MM.1S (cell line): Measurements from ENCODE around the gene ZNF672.

Experiments used
- EZH2phosphoT487 ChIP-seq: fragments of 300-600 bp; sonication (generic); IDR thresholded peaks from 2 replicates; pipeline ENCODE4 v1.6.1; 2018; ENCODE audit warnings: antibody characterized with exemption, low read length
- TF ChIP-seq, protein P1 (sequence below): fragments of 300-600 bp; sonication (generic); IDR thresholded peaks from 2 replicates; pipeline ENCODE4 v1.5.1; 2016; ENCODE audit warnings: antibody characterized with exemption, low read length, mixed read lengths

DNA sequence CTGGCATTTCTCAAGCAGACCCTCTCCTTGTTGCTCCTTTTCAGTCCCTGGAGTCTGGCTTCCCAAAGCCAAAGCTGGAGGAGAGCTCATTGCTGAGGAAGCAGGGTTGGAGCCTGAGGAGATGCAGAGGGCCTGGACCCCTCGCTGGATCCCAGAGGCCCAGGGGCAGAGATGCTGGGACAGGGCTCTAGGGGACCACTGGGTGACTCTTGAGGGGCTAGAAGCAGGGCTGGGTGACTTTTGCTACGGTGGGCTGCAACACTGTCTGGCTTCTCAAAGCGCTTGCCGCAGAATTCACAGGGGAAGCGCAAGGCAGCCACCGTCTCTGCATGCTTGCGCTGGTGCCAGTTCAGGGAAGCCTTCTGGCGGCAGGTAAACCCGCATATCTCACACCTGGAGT is 12.1 kb downstream of the ZNF672 start:
- no peak for TF ChIP-seq EZH2phosphoT487
- TF ChIP-seq, protein P1, sequence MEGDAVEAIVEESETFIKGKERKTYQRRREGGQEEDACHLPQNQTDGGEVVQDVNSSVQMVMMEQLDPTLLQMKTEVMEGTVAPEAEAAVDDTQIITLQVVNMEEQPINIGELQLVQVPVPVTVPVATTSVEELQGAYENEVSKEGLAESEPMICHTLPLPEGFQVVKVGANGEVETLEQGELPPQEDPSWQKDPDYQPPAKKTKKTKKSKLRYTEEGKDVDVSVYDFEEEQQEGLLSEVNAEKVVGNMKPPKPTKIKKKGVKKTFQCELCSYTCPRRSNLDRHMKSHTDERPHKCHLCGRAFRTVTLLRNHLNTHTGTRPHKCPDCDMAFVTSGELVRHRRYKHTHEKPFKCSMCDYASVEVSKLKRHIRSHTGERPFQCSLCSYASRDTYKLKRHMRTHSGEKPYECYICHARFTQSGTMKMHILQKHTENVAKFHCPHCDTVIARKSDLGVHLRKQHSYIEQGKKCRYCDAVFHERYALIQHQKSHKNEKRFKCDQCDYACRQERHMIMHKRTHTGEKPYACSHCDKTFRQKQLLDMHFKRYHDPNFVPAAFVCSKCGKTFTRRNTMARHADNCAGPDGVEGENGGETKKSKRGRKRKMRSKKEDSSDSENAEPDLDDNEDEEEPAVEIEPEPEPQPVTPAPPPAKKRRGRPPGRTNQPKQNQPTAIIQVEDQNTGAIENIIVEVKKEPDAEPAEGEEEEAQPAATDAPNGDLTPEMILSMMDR = no peak
